CD4-positive, alpha-beta T cell treated with Interleukin-12 subunit alpha and Interleukin-12 subunit beta, for 1 hour (primary cell): ENCODE data around the gene KCNMA1.

Experiments
- DNase-seq: peaks from one replicate; pipeline ENCODE4 v3.0.0-alpha.2; 2020

The KCNMA1 gene

DNA sequence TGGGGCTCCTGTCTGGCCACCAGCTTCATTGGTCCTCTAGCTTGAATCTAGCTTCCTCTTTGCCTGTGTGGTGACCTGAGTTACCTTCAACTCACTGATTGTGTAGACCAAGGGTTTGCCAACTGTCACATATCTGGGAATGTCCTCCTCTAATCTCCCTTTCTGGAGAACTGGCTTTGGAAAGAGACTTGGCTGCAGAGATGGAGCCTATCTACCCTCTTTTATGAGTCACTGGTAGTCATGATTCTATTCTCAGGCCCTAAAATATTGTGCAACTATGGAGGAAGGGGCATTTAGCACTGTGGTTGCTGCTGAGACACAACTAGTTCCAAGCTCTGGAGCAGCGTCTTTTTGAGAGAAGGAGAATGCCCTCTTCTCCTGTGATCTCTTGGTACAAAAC, 691.3 kb downstream of the KCNMA1 start:
- DNase-seq: no peak

DNA sequence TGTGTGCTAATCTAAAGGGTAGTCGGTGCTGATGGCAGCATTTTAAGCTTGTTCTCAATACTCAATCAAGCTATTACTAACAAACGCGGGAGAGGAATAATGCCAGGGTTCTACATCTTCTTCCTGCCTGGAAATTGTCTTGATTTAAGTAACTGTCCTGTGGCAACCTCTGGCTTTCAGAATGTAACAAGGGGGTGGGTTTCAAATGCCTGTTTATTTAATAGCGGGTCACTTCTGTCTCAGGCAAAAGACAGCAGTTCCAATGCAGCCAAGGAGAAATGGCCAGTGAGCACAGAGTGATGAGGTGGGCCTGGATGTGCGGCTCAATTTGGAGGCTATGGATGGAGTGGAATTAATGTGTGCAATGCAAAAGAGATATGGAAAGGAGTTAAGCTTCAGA, 692.4 kb downstream of the KCNMA1 start:
- DNase-seq: no peak

DNA sequence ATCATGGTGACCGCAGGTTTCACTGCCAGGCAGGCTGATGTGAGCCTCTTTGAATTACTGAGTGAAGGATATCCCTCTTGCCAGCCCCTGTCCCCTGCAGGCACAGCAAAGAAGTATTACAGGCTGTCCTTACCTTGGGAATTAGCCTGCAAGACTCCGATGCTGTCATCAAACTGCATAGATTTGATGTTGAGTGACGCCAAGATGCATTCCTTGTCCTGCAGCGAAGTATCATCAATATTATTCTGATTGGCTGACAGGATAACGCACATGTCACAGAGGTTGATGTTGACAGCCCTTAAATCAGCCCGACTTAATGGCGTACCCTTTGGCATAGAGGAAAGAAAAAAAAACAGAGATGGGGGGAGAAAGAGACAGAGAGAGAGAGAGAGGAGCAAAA, 693.0 kb downstream of the KCNMA1 start:
- DNase-seq: no peak

DNA sequence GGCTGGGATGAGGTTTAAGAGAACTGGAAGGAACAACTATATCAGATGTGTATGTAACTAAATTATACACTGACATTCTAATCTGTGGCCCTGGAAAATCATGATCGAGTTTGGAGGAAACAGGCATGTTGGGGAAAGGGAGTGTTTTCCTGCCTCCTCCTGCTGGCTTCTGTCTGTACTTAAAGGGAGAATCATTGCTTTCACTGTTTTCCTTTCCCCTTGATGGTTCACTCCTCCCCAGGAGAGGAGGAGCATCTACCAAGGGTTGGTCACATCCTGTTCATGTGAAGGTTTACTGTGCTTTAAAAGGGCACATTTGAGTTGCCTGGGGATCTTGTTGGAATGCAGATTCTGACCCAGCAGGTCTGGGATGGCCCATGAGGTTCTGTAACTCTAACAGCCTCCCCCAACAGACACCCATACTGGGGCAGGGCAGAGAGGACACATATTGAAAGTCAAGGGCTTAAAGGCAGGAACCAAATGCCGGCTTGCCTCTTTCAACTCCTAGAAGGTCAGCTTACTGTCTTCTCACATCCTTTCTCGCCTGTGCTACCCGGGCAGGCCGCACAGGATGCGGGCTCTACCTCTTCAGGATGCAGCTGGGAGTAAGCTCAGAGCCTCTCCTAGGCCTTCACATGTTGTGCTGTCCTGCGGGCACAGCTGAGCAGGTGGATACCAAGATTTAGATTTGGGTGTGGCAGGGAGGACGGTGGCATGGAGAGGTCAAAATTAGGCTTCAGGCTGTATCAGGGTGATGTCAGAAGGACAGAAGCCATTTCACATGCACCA, 694.8 kb downstream of the KCNMA1 start:
- DNase-seq: no peak

DNA sequence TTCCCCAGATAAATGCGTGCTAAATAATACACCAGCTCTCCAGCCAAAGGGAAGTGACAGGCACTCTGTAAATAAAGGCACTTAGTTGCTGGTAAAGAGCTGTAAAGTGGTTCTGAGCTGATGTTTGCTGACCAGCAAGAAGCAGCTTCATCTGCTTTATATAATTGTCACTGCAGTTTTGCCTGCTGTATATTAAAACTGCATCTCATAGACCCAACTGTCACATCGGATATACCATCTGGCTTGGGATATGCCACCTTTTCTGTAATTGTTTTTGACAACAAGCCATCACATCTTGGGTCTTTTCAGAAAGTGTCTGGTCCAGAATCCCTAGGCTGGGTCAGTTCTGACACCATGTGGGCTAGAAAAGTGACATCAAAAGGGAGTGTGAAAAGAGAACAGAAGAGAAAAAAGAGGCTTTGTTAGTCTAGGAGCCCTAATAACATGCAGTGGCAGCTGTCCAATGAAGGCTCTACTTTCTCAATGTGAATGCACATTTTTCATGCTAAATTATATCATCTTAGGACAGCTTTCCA, 697.6 kb downstream of the KCNMA1 start:
- no peak for DNase-seq

DNA sequence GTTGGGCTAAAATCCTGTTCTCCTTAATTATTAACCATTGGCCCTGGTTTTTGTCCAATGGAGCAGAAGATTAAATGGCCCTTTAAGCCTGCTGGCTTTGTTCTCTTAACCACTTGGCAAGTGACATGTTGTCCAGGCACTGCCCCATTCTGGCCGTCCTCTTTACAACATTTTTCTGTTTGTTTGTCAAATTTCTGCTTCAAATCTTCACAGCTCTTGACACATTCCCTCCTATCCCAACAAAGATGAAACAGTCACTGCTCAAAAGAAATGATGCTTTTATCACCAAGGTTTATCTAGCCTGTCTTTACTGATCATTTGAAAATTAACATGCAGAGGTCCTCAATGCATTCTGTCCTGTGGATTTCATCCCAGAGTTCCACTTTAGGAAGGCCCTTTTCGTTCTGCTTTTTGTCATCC, 700.4 kb downstream of the KCNMA1 start:
- no peak for DNase-seq

DNA sequence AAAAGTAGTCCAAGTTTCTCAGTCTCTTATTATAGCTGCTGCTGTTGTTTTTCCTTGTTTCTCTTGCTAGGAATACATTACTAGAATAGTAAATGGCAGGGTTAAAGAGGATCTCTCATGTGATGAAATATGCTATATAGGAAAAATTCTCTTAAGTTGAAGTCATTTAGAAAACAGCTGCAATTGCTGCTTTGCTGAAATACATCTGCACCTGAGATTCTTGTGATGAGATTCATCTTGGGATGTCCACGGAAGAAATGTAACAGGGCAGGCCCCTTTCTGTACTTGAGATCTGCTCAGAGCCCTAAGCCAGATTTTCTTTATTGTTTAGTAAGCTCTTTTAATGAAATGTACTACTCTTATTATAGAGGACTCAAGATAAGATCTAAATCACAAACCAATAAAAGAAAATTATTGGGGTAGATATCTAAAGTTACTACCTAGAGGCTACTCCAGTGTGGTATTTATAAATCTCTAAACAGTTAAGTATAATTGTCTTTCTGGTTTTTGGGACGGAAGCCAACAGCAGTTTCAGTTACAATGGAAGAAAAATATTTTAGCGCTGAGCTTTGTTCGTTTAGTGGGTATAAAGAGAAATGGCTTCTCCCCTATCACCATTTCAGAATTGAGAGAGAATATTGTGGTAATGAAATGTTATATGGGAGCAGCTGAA, 701.5 kb downstream of the KCNMA1 start:
- no peak for DNase-seq

DNA sequence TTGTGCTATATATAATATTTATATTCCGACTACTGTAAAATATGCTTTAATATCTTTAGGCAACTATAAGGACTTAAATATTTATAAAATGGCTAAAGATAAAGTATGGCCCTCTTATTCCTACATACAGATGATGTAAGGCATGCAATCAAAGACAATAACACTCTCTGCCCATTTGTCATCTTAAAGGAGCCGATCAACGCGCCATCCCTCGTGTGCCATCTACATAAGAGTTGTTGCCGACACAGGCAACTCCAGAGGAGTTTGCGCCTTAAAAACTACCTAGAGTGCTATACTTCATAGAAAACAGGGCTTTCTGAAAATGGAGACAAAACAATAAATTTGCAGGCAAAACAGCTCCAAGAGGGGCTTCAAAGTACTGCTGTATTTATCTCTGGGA, 709.0 kb downstream of the KCNMA1 start:
- no peak for DNase-seq

DNA sequence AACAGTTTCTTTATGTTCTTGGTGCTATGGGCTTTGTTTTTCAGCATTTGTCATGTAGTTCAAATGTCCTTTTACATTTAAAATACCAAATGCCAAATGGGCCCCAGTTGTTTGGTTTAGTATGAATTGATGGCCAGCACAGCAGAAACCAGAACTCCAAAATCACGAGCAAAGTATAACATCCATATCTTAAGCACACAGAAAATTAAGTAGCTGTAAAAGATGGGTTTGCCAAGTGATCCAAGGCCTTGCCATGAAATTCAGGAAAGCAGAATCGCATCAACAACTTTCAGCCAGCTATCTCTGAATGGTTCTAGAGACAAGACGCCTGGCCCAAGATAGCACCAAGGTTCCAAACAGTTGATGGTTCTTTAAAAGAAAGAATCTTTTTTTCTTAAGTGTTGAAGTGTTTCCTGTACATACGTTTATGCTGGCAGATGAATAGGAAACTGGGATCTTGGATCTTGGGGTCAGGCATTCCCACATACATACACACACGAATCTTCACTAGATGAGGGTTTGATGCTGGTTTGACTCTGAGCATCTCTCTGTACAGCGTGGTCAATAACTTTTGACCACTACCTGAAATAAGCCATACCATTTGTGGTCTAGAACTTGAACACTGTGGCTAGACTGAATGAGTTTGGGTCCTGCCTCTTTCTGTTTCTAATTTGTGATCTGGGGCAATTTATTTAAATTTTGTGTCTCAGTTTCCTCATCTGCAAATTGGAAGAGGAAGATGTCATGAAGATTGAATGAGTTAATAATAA, 711.8 kb downstream of the KCNMA1 start:
- no peak for DNase-seq

DNA sequence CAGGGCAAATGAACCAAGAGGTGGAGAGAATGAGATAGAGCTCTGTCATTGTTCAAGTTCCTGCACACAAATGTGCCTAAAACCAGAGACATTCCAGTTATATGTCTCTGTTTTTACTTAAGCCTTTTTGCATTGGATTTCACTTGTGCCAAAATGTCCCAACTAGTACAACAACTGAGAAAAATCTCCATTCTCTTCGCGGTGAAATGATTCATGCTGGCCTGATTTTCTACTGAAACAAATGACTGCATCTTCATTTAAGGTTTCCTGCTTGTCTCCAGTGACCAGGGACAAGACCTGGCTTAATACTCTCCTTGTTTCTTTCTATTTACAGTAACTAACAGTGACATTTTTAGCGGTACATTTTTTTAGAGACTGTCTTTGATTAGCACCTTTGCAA, 714.9 kb downstream of the KCNMA1 start:
- no peak for DNase-seq

DNA sequence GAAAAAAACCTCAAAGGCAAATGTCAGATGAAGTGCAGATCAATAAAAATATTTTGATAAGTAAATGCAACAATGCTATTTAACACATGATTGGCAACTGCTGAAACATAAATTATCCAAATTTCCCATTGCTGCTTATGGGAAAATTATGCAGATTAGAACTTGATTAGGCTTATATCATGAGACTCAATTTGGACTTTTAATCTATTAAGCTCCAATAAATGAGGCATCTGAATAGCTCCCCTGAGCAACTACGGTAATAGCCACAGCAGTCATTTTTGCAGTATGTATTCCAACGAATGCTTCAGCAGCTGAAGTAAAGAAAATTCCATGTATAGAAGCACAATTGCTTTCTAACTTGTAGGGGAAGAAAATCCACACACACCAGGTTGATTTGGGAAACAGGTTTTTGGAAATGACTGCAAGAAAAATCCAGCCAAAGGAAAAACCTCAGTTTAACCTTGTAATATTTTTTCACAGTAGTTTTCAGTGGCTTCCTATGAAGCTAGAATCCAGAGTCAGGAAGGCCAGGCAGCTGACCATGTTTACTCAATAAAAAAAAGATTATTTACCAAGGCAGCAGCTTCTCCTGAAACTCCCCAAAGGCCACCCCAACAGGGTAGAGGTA, 716.1 kb downstream of the KCNMA1 start:
- DNase-seq: no peak

DNA sequence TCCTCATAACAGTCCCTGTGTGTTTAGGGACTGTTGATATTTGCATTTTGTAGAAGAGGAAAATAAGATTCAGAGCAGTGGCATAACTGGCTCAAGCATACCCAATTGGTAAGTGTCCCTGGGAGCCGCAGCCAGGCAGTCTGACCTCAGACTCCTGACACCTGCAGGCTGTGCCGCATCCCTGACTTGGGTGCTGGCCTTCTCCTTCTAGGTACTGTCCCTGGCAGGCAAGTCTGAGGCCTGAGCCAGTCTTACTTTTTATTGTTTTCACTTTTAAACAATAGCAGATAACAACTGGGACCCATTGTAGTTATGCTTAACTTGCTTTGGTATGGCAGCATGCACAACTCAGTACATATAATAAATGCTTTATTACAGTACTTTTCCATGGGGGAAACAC, 717.0 kb downstream of the KCNMA1 start:
- DNase-seq: no peak

DNA sequence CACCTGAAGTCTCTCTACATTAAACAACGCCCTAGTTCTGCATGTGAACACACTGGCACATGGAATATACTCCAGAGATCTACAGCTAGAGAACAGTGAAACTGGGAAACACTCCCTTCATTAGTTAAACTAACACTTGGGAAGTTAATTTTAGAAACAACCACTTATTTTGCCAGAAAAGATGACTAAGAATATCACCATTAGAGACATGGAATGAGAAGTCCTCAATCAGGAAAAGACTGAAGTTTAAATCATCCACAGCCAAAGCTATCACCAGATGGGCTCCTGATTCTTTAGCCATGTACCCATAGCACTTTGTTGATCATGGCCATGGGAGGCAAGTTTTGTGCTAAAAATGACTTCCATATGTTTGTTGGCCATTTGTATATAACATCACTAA, 719.5 kb downstream of the KCNMA1 start:
- DNase-seq: no peak

DNA sequence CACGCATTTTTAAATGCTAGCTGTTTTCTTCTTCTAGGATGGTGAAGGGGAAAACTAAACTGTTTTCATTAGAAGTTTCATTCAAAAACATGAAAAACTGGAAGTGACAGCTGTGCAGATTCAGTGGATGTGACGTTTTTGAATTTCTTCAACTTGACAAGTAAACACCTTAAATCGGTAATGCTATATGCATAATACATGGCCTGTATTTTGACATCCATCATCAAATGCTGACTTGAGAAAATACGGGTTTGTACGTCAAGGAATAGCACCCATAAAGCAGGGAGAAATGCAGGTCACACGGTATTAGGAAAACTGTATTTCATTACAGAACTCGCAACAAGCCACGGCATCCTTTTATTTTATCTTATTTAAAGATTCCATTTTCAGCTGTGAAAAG, 720.5 kb downstream of the KCNMA1 start:
- no peak for DNase-seq

DNA sequence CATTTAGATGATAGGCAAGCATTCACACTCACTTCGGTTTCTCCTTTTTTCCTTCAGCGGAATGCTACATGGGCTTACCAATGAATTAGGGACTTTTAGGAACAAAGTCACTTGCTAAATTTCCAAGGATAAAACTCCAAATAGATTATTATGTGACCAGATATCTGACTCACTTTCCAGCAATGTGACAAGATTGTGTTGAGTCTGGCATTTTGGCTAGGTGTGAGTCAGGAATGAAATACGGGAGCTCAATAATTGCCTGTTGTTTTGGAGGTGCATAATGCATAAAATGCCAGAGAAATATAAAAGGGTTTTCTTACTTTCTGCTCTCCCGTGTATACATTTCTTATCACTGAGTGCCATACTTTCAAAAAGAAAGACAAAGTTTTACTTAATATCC, 721.1 kb downstream of the KCNMA1 start:
- no peak for DNase-seq

DNA sequence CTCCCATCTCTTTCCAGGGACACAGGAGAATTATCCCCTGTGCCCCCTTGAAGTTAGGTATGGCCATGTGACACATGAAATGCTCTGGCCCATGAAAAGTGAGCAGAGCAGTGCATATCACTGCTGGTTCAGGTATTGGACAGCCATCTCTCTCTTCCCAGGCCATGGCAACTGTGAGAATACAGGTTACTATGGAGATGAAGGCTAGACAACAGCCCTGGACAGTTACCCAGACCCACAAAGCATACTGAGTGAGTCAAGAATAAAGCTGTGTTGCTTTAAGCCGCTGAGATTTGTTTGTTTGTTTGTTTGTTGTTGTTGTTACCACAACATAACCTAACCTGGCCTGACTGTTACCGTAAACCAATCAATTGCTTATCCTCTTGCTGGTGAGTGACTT, 722.3 kb downstream of the KCNMA1 start:
- DNase-seq: no peak

DNA sequence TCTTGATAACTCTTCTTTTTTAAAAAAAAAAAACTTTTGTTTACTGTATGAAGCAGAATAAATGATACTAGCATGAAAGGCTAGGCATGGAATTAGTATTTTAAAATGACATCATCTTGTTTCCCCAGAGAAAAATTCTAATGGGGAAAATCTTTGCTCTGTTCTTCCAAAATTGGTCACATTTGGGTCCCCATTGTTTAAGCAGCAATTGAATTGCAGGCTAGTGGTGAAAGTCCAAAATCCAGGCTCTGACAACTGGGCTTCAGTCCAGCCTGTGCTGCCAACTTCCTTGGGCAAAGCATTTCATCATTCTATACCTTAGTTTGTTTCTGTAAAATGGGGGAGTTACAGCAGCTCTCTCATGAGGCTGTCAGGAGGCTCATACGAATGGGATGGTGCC, 726.4 kb downstream of the KCNMA1 start:
- no peak for DNase-seq

DNA sequence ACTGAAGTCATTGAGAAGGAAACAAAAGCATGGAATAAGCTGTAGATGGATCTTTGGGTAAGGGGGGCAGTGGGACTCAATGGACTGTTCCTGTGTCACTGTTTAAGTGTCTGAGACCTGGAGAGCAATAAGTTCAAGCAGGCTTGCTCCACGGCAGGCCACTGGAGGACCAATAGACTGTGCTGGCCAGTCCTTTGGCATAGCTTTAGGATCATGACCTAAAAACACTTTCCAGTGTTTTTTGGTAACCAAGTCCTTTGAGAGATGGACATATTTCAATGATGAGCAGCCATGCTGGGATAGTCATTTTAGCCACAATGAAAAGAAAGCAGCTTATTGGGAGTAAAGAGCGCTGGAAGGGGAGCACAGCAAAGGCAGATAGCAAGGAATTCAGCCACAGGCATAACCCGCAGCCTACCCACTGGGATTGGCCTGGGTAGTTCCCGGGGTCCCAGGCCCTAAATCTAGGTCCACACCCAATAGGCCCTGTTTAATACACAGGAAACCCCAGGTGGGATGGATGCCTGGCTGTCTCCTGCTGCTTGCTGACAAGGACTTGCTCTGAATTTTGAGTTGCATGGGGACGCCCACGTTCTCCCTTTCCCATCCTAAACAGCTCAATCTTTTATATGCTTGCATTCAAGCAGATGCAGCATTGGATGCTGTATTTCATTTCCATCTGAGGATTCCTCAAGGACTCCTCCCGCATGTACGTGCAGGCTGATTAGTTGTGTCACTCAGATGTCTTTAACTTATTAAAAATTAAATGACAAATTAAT, 727.2 kb downstream of the KCNMA1 start:
- no peak for DNase-seq

DNA sequence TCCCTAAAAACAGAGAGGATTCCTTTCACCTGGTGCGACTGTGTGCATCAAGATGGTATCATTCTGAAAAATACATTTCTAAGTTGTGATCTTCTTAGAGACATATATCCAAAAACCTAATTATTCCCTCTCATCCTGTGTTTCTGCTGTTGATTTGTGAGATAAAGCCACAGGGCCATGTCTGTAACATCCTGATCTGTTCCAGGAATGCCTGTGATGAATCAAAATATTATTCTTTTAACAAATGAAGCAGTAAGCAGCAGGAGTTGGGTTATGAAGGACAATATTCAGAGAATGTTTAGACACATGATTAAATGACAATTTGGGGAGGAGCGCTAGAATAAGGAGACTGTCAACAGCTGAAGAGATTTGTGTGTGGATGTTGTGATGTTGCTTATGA, 731.4 kb downstream of the KCNMA1 start:
- no peak for DNase-seq

DNA sequence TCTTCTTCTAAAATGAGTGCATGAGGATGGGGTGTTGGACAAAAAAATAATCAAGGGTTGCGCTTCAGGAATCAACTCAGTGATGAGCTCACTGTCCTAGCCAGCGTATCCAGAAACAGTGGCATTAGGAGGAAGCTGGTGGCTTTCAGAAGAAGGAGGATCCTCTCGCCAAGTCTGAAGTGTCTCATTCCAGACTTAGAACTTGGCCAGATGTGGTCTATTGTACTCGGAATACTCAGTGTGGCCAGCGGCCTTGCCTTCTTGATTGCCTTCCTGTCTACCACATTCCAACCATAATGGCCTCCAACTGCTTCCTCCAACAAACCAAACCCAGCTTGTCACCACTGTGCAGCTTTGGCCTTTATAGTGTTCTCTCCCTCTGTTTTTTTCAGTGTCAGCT, 732.4 kb downstream of the KCNMA1 start:
- no peak for DNase-seq

DNA sequence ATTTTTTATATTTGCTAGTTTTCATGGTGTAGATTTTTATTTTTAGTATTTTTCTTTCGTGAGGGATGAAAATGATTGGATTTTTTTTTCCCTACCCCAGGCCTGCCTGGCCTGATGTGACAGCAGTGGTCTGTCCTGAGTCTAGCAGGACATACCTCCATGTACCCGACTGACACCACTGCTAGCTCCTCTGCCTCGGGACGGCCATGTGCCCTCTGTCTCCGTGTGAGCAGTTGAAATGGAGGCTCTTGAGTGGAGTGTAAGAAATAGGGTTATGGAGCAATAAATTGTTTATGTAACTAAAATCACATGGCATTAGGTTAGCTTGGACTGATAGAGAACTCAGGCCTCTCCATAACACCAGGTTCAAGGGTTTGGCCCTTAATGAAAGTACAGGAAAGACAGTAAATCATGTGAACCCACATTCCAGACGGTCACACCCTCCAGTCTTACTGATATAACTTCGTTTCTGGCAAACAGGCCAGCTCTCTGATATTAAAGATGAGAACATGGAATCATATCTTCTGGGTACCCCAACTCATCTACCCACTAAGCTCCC, 734.1 kb downstream of the KCNMA1 start:
- DNase-seq: no peak

DNA sequence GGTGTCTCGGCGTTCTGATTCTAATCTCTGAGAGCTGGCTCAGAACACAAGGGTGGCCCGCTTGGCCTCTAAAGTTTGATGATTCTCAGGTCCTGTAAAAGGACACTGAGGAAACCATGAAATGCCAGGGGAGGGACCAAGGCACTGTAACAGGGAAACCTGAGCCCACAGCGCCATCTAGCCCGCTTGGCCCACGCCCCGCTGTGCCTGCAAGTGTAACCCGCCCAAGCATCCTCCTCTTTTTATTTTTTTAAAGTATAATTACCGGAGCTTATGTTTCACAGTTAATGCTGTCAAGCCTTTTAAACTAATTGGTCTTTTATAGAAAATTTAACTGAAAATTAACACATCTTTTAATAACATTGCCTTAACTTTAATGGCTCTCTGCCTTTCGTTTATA, 734.7 kb downstream of the KCNMA1 start:
- DNase-seq: no peak
